COLO668 (cell line): Measurements from ENCODE around the gene FOXN3.
"Not testable (repeated sequence)": the region's sequence is repeated elsewhere in the genome, so short reads cannot be mapped to it uniquely, and the experiment has no call there.

Experiments
- DNase-seq: peaks from one replicate; lab custom pipeline; 2025; ENCODE audit not compliant: unreplicated experiment; lab: John Stamatoyannopoulos, UW

The FOXN3 gene

GRCh38 chr14:89206389-89207031, 210.5 kb downstream of the FOXN3 start:
- no peak for DNase-seq

GRCh38 chr14:89205137-89205740, 211.8 kb downstream of the FOXN3 start:
- DNase-seq: no peak

GRCh38 chr14:89202413-89203190, 214.4 kb downstream of the FOXN3 start:
- no peak for DNase-seq

GRCh38 chr14:89201645-89202044, 215.4 kb downstream of the FOXN3 start:
- DNase-seq: no peak

DNA sequence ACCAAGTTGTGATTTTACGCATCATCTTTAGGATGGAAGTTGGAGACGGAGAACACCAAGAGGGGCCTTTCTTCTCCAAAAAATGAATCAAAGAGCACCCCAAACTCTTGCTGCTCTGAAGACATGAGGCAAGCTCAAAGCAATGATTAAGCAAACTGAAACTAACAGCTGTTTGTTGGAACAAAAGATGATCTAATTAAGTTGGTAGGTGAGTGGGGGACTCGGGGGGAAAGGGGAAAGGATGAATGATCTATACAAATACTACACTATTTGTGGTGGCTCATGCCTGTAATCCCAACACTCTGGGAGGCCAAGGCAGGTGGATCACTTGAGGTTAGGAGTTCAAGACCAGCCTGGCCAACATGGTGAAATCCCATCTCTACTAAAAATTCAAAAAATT, 217.7 kb downstream of the FOXN3 start:
- not testable (repeated sequence) for DNase-seq

GRCh38 chr14:89198544-89199329, 218.3 kb downstream of the FOXN3 start:
- DNase-seq: no peak

GRCh38 chr14:89197623-89198022, 219.4 kb downstream of the FOXN3 start:
- DNase-seq: no peak

DNA sequence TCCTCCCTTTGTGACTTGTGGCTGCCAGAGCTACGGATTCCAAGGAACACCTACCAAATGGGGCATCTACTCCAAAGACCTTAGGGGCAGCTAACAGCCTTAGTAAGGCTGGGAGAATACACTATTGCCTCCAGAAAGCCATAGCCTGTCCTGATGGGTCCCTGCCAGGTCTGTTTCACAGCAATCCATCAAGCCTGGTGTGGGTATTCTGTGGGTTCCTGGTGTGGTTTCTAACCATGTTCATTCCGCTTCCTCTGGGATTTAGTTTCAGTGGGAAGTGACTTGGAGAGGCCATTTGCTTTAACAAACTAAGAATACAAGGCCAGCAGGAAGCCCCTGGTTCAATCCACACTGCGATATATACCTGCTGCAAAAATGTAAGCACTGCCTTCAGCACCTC, 220.5 kb downstream of the FOXN3 start:
- DNase-seq: no peak

DNA sequence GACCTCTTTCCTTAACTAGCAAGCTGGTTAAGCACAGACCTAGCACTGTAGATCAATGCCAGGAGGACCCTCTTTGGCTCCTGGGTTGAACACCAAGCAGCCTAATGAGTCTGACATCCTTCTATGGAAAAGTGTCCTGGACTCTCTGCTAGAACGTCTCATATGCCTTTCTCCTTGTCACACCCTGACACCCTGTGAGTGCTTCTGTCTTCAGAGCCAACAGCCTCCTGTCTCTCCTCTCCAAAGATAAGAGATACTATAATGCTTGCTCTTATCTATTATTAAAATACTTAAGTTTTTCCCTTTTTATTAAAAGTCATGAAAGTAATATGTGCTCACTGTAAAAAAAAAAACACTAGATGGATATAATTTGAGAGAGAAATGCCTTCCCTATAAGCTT, 222.7 kb downstream of the FOXN3 start:
- no peak for DNase-seq

DNA sequence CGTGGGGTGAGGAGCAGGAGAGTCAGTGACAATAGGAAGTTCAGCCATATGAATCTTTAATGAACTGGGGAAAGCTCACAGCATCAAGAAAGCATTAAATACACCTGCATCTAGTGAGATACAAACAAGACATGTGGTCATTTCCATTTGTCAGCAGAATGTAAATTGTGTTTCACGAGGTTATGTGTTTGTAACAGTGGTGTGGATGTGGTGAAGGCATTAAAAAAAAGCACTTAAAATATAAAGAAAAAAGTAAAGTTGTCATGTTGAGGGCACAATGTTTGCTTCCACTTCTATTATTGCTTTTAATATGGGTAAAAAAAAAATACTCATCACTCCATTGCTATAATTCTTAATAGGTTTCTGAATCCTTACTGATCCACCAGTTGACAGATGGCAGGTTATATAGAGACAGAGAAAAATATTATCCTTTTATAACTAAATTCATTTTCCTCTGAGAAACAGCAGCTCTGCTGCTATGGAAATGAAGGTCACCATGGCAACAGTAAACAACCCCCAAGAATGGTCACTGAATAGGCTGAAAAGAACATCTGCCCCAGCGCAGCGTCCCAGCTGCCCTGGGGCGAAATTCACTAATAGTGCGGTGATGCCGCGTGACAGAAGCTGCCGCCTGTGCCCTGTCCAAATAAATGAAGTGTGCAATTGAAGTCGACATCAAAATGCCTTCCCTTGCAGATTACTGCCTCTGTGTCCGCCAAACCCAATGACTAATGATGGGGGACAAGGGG, 226.1 kb downstream of the FOXN3 start:
- peak; percentile 98 for DNase-seq

DNA sequence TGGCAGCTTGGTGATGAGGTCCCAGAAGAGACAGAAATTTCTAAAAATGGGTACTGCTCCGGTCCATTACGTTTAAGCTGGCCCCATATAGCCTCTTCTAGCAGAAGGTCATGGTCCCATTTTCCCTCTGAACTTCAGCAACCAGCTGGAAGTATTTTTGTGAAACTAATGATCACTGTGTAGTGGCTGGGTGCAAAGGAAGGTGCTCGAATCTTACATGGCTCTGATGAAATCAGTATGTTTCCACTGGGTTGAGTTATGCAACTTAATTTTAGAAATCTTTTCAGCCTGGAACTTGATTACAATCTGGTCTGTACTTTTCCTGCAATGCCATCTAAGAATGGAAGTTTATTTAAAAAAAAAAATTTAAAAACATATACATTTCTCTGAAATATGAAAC, 228.5 kb downstream of the FOXN3 start:
- no peak for DNase-seq

DNA sequence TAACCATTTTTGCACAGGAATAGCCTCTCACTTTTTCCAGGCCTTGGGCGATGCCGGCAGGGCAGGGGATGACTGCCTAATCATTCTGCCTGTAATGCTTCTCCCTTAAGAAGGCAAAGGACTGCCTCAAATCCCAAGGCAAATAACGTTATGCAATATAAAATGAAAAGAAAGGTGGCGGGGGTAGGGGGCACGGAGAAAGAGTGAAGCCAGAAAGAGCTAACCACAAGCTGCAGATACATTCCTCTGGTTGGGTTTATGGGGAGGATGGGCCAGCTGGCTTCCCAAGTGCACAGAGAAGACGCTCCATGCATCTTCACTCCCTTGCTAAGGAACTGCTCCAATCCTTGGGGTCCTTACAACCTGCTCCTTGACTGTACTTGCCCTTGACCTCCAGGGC, 229.5 kb downstream of the FOXN3 start:
- DNase-seq: no peak

GRCh38 chr14:89186856-89187376, 230.1 kb downstream of the FOXN3 start:
- DNase-seq: no peak

DNA sequence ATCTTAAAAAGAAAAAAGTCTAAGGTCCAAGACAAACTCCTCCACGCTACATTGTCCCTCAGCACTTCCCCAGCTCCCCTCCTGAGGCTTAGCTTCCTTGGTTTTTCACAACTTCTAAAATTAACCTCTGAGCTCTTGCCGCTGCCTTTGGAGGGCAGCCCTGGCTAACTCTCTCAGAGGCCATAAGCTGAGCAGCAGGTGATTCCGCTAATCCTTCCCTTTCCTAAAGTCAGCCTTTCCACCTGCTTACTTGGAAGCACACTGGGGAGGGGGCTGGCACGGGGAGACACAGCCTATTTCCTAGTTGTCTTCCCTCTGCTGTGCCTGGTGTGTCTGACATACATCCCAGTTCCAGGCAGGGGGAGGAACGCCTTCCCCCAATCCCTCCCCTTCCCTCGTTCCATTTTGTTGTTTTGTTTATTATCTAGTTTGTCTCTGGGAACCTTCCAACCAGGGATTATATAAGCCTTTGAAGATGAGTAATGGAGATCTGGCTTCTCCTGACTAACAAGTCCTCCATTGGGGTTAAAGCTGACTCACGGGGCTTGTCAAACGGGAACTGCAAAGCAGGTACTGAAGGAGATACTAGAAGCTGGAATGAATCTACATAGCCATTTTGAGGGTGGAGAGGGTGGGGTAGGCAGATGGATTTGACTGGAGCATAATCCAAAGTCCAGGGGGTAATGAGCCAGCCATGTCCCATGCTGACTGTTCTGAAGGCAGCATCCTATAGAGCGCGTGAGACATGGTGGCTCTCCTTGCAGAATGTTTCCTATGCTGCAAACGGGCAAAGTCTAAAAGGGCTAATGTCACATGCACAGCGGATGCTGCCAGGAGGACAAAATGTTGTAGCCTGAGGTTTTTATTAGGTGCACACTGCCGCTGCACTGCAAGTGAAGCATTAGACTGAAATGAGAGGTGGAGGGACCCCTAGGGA, 230.8 kb downstream of the FOXN3 start:
- DNase-seq: no peak

DNA sequence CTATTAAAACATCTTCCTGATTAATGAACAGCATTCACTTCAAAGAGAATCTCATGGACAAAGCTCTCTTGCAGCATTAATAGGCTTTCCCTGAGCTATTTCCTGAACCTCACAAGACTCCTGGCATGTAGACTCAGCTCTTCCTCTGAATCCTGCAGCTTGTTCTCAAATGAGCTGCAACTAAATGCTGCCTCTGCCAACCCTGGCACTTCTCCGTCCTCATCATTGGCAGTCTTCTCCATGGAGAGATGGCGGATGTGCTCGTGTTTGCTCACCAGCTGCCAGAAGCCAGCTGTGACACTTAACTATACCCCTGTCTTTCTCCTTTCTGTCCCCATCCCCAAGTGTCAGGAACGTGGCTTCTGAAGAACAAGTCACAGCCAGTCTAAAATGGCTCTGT, 232.1 kb downstream of the FOXN3 start:
- no peak for DNase-seq

GRCh38 chr14:89182326-89182725, 234.7 kb downstream of the FOXN3 start:
- DNase-seq: no peak

DNA sequence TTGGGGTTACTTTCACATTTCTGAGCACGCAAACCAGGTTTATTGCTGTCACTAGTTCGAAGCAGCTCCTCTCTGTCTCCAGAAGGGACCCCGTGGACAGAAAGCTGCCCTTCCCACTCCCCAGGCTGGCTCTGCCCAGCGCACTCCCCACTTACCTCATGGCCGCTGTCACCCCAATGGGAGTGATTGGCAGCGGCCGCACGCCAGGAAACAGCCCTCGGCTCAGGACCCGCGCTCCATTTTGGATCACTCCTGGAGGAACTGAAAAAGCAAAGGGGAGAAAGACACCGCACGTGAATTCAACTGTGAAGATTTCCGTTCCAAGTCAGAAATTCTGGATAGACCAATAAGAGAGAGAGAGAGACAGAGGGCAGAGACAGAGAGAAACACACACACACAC, 236.5 kb downstream of the FOXN3 start:
- DNase-seq: no peak

DNA sequence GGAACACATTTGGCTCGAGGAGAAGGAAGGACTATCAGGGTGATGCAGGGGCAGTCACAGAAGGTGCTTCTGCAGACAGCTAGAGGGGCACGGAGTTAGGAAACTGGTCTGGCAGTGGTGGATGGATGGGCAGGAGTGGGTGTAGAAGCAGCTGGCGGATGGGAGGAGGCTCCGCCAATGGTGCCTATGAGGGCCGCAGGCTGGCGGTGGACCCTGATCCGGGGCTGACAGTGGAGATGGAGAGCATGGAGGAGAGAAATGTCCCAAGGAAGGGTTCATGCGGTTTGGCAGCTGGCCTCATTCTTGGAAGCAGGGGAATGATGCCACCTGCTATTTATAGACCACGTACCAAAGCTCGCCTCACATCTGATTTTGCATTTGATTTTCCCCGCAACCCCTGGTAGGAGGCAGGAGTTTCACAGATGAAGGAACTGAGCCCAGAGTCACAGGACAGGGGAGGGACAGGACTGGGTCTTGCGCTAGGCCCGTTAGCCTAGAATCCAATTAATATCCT, 237.1 kb downstream of the FOXN3 start:
- no peak for DNase-seq

GRCh38 chr14:89178800-89179535, 238.1 kb downstream of the FOXN3 start:
- no peak for DNase-seq
